ENCODE data around the gene IRF1.
A peak's percentile ranks its signal among the peaks of the same experiment; 100 is the strongest.

IRF1 gene

DNA sequence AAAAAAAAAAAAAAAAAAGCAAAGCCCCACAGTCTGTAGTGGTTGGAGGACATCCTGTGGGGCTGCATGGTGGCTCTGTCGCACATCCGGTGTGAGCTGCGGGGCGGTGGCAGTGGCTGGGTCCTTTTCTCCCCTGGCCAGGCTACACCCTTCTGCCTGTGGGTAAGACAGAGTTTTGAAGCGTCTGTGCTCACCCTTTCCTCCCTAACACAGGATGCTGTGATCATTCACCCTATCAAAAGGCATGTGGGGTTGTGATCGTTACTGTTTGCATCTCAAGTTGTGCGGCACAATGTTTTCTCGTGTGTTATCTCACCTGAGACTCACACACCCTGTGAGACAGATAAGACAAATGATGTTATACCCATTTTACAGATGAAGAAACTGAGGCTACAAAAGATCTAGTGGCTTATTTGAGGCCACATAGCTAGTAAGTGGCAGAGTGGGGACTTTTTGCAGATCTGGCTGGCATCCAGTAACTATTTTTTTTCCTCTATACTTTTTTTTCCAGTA lies 17.5 kb downstream of the IRF1 start:
- DNase-seq = peak; percentile 95

DNA sequence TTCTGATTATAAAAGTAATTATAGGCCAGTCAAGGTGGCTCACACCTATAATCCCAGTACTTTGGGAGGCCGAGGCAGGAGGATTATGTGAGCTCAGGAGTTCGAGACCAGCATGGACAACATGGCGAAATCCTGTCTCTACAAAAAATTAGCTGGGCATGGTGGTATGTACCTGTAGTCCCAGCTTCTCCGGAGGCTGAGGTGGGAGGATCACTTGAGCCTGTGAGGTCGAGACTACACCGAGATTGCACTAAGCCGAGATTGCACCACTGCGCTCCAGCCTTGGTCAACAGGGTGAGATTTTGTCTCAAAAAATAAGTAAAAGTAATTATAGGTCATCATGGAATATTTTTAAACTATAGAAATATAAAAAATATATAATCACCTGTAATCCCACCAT lies 18.1 kb downstream of the IRF1 start:
- DNase-seq = no peak

GRCh38 chr5:132471944-132472343 lies 18.6 kb downstream of the IRF1 start:
- no peak for DNase-seq

- DNase-seq = peak; percentile 27
Observed at GRCh38 chr5:132471151-132471907, 19.2 kb downstream of the IRF1 start.

DNA sequence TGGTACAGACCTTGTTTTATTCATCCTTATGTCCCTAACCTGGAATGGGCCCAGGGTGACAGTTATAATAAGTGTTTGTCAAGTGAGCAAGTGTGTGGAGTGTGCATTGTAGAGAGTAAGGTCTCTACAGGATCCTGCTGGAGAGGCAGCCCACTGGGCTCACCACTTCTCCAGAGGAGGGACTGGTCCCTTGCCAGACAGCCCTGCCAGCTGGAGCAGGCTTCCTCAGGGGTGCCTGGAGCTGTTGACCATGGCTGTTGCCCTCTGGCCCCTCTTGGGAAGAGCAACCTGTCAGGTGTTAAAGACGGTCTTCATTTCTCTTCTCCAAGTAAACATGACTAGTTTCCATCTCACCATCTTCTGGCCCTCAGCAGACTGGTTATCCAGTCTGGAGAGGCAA lies 20.0 kb downstream of the IRF1 start:
- no peak for DNase-seq

DNA sequence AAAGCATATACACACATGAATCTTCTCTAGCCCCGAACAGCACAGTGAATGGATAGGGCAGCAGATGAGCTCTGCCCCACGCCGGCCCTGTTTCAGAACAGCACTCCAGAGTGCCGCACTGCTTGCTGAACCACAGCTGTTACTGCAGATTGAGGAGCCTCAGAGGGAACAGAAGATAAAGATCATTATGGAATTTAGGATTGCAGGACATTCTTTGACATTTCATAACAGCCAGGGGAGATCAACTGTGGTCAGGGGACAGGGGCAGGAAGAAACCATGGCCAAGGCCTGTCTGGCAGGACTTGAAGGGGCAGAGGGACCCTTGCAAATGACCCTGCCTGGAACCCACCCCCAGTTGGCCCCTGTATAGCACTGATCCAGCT lies 20.6 kb downstream of the IRF1 start:
- DNase-seq = no peak

DNA sequence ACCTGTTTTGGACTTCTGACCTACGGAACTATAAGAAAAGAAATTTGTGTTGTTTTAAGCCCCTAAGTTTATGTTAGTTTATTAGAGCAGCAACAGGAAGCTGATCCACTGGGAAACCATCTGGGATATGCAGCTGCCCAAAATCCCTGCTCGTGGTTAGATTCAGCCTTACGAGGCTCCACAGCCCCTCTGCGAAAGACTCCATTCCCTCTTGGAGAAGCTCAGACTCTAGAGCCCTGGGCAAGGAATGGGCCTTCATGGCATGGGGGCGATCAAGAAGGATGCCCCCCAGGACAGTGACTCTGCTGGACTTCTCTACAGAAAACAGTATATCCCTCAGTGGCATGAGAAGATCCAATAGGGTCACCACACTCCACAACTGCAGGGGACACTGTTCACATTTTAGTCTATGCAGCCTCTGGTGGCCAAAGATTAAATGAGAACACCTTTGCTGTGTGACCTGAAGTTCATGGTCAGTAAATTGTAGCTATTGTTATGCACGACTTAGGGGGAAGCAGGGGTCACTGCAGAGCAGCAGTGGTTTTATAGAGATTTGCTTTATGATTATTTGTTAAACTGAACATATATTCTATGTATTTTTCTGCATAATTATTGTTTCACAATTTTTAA lies 21.1 kb downstream of the IRF1 start:
- no peak for DNase-seq

- no peak for DNase-seq
Observed at GRCh38 chr5:132468656-132469379, 21.8 kb downstream of the IRF1 start.

GRCh38 chr5:132467287-132467984 lies 23.1 kb downstream of the IRF1 start:
- no peak for DNase-seq

DNA sequence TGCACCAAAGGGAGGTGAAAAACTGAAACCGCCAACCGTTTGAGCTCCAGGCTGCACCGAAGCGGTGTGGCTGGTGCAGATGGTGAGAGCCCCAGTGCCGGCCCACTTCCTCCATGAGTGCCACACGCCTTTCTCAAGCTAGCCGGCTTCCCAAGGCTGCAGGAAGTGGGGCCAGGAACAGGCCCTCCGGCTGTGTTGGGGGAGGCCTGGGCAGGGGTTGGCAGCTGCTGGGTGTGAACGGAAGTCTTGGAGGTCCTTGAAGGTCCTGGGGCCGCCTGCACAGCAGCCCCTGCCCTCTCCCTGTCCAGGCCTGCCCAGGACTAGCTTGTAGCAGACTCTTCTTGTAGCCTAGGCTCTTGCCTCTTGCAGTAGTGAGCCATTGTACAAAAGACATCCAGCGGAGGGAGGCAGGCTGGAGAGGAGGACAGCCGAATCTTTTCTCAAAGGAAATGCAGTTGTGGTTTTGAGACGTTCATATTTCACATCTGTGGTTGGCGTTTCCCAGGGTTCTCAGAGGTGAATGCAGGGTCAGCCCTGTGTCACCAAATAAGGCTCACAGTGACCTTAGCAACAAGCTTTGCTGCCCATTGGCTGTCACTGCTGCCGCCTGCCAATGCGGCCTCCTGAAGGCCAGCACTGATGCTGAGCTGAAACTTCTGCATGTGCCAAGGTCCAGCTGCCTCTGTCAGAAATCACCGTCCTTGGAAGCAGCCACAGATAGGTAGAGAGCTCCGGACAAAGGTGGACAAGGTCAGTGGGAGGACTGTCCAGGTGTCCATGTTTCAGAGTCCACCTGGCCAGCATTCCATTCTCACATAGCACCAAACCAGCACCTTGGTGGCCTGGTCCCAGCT lies 23.9 kb downstream of the IRF1 start:
- peak; percentile 82 for DNase-seq

DNA sequence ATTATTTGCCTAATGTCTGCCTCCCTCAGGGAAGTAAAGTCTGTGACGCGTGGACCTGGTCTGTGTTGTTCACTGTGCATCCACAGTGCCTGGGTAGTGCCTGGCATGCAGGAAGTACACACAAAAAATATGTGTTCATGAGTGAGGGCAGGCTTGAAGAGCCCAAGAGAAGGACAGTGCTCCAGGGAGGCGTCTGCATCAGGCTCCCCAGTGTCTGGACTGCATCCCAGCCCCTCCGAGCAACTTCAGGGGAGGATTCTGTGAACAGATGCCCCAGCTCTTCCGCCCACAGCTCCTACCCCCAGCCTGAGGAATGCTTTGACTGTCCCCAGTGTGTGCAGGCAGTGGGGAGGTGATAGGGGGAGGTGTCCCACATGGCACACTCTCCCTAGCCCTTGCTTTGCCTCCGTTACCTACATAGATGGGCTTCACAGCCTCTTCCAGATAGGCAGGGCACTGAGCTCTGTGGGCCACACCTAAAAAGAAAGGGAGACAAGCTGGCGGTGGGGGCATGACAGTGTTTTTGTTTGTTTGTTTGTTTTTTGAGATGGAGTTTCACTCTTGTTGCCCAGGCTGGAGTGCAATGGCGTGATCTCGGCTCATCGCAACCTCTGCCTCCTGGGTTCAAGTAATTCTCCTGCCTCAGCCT lies 25.4 kb downstream of the IRF1 start:
- DNase-seq = no peak

- DNase-seq = no peak
Observed at GRCh38 chr5:132464156-132464939, 26.2 kb downstream of the IRF1 start.

DNA sequence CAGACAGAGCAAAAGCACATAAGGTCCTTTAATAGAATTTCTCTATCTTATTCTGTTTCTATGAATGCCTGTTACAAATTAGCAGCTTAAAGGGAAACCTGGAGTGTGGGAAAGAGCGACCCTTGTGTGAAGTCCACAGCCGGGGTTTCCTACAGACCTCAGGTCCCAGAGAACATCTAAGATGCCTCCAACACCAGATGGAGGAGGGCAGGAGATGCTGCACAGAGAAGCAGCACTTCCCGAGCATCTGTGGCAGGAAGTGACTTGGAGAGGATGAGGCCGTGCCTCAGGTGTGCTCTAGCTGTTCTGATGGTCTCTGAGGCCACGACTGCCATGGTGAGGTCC lies 26.8 kb downstream of the IRF1 start:
- no peak for DNase-seq

DNA sequence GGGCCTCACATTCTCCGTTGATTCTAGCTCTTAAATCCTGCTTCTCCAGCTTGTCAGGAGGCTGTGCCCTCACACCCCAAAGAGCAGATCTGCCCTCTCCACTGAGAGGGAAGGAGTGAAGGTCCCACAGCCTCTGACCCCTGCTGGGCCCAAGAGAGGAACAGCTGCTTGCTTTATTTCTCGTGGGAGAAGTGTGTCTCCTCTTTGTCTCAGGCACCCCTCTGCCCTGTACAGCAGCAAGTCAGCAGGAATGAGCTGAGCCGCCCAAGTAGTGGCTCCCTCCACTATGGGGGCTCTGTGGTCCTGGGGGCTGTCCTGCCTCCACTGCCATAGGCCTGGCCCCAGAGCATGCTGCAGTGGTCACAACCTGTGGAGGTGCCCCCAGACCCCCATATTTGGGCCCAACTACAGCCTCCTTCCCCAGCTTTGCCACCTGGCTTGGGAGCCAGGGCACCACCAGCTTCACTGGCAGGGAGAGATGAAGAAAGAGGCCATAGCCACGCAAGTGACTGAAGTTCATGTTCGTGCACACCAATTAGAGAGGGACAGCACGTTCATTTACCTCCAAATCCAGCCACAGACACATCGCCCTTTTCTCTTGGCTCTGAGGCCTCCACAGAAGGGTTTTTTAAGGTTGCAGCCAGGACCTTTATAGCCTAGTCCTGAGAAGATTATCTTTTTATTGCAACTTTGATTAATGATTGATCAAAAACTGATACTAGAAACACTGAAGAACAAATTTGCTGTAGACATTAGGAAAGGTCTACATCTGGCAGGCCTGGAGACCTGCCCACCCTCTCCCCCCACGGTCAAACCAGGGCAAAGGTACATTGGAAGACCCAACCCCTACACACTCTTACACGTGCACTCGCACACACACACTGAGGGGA lies 27.5 kb downstream of the IRF1 start:
- DNase-seq = no peak

DNA sequence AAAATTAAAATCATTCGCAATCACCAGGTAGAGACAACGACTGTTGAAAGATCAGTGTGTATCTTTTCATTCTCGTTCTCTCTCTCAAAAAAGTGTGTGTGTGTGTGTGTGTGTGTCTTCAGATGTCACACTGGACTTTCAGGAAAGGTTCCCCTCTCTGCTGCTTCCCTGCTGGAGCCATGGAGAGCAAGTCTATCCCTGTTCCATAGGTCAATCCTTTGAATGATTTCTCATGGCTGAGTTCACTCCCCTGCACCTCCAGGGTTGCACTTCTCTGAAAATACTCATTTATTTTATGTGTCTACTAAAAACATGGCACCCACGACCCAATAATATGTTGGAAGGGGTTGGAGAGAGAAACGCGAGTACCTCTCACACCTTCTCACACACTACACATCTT lies 28.2 kb downstream of the IRF1 start:
- DNase-seq = no peak

GRCh38 chr5:132461569-132462070 lies 29.0 kb downstream of the IRF1 start:
- DNase-seq = no peak

- no peak for DNase-seq
Observed at GRCh38 chr5:132460846-132461568, 29.6 kb downstream of the IRF1 start.

GRCh38 chr5:132459983-132460838 lies 30.4 kb downstream of the IRF1 start:
- peak; percentile 61 for DNase-seq
